HG03520 (cell line): ENCODE data around the gene KLHL40.

Experiments
- ATAC-seq: cut with Tn5 transposase; IDR thresholded peaks from one replicate; pipeline ENCODE4 v1.9.1; 2021; ENCODE audit warnings: mild to moderate bottlenecking, moderate library complexity; ENCODE audit not compliant: unreplicated experiment

Gene KLHL40, protein sequence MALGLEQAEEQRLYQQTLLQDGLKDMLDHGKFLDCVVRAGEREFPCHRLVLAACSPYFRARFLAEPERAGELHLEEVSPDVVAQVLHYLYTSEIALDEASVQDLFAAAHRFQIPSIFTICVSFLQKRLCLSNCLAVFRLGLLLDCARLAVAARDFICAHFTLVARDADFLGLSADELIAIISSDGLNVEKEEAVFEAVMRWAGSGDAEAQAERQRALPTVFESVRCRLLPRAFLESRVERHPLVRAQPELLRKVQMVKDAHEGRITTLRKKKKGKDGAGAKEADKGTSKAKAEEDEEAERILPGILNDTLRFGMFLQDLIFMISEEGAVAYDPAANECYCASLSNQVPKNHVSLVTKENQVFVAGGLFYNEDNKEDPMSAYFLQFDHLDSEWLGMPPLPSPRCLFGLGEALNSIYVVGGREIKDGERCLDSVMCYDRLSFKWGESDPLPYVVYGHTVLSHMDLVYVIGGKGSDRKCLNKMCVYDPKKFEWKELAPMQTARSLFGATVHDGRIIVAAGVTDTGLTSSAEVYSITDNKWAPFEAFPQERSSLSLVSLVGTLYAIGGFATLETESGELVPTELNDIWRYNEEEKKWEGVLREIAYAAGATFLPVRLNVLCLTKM

DNA sequence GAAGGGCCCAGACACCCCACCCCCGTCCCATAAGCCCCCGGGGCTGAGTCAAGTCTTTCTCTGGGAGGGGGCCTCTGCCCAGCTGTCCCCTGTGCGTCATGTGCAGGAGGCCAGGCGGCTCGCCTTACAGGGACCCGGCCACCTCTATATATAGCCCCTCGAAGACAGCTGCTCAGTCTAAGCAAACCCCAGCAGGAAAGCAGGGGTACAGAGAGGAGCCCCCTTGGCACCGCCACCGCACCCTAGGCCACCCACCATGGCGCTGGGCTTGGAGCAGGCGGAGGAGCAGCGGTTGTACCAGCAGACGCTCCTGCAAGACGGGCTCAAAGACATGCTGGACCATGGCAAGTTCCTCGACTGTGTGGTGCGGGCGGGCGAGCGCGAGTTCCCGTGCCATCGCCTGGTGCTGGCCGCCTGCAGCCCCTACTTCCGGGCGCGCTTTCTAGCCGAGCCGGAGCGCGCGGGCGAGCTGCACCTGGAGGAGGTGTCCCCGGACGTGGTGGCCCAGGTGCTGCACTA, at the start of gene KLHL40:
Gene KLHL40 (plus strand): TSS at position 175 of the 519 bp plus-strand sequence. CDS start 82 bp downstream, at position 257.
- ATAC-seq, result no peak

DNA sequence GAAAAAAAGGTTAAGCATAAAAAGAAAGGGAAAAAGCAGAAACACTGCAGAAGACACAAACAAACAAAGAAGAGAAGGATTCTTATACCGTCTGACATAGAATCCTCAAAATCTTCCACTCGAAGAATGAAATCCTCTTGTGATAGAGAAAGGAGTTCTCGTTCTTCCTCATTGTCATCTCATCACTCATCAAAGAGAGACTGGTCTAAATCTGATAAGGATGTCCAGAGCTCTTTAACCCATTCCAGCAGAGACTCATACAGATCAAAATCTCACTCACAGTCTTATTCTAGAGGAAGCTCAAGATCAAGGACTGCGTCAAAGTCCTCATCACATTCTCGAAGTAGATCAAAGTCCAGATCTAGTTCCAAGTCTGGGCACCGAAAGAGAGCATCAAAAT, 48.3 kb upstream of the KLHL40 start:
- no peak for ATAC-seq

DNA sequence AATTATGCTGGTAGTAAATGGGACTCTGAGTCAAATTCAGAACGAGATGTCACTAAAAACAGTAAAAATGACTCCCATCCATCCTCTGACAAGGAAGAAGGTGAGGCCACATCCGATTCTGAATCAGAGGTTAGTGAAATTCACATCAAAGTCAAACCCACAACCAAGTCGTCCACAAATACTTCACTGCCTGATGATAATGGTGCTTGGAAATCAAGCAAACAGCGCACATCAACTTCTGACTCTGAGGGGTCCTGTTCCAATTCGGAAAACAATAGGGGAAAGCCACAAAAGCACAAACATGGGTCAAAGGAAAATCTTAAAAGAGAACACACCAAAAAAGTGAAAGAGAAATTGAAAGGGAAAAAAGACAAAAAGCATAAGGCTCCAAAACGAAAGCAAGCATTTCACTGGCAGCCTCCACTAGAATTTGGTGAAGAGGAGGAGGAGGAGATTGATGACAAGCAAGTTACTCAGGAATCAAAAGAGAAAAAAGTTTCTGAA, 46.9 kb upstream of the KLHL40 start:
- peak; percentile 60 for ATAC-seq

DNA sequence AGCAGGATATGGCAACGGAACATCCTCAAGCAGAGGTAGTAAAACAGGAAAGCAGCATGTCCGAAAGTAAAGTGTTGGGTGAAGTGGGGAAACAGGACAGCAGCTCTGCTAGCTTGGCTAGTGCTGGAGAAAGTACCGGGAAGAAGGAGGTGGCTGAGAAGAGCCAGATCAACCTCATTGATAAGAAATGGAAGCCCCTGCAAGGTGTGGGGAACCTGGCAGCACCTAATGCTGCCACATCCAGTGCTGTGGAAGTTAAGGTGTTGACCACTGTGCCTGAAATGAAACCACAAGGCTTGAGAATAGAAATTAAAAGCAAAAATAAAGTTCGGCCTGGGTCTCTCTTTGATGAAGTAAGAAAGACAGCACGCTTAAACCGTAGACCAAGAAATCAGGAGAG, 46.1 kb upstream of the KLHL40 start:
- no peak for ATAC-seq

DNA sequence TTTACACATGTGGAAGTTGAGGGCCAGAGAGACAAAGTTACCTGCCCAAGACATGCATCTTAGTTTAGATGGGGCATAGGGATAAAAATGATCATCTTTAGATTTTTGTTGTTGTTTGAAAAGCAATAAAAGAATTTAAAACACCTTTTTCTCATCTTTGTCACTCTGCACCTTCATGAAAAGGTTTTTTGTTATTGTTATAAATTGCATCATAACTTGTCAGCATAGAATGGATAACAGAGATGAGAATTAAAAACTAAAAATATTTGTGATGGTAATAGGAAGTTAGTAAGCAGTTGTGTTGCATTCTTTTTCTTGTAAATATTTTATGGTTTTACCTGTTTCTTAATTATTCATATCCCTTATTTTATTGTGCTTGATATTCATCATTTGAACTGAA, 45.2 kb upstream of the KLHL40 start:
- no peak for ATAC-seq

DNA sequence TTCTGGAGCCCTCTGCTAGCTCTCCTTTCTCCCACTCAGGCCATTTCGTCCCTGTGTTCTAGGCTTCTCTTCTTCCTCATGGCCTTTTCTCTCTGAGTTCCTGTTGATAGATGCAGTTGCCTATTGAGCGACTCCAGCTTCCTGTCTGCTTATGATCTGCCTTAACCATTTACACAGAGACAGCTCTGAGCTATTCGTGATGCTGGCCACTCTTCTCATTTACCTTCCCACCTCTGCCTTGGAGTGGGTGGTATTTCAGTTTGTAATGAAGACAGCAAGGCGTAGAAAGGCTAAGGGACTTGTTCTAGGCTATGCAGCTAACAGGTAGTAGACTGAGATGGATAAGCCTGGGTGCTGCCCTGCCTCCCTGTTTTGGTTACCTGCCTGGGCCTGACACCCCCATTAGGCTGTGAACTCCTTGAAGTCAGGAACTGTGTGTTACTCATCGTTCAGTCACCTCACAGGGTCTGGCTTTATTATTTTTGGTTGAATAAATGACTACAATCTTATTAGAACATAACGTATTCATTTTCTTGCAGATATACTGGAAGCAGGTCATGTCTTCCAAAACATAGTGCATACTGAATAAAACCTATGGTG, 44.5 kb upstream of the KLHL40 start:
- no peak for ATAC-seq

DNA sequence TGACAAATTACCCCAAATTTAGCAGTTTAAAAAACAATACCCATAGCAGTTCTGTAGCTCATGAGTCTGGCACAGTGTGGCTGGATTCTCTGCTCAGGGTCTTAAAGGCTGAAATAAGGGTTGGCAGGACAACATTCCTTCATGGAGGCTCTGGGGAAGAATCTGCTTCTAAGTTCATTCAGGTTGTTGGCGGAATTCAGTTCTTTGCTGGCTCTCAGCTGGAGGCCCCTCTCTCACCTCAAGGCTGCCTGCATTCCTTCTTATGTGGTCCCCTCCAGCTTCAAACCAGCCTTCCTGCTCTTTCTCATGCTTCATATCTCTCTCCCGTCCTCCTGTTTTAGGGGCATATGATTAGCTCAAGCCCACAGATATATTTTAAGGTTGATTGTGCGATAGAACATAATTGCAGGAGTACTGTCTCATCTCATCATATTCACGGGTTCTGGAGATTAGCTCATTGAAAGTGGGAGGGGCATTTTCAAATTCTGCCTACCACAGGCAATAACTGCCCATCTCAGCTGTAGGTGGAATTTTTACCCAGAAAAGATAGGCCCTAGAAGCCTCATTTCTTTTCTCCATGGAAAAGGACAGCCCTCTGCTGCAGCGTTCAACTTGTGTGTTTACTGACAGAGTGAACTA, 37.4 kb upstream of the KLHL40 start:
- no peak for ATAC-seq

DNA sequence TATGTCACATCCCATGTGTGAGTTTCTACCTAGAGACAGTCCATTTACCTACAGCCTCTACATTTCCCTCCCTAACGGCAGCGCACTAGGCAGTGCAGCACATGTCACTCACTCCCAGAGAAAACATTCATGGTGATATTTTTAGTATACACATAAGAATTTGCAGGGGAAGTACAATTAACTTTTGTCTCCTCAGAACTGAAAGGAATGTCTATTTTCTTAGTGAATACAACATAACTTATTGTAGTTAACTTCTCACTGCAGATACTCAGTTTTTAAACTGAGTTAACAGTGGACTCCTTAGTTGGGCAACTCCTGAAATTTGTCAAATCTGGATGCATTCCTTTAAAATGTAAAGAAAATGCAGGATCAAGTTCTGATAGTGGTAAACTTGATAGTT, 36.3 kb upstream of the KLHL40 start:
- ATAC-seq, result no peak

DNA sequence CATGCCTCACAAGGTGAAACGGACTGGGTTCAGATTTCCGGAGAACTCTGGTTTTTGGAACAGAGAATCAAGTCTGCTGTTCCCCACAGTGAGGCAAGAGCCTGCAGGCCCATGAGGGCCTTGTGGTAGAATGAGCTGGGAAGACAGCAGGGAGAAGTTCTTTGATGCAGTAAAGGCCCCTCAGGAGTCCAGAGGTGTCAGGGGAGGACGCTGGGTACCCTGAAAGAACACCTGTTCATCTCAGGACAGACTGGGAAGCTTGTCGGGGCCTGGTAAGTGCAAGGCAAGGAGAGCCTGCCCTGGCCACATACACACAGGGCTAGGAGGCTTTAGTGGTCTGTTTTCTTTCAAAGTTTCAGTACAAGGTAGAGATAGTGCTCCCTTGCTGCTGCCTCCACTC, 35.6 kb upstream of the KLHL40 start:
- no peak for ATAC-seq

DNA sequence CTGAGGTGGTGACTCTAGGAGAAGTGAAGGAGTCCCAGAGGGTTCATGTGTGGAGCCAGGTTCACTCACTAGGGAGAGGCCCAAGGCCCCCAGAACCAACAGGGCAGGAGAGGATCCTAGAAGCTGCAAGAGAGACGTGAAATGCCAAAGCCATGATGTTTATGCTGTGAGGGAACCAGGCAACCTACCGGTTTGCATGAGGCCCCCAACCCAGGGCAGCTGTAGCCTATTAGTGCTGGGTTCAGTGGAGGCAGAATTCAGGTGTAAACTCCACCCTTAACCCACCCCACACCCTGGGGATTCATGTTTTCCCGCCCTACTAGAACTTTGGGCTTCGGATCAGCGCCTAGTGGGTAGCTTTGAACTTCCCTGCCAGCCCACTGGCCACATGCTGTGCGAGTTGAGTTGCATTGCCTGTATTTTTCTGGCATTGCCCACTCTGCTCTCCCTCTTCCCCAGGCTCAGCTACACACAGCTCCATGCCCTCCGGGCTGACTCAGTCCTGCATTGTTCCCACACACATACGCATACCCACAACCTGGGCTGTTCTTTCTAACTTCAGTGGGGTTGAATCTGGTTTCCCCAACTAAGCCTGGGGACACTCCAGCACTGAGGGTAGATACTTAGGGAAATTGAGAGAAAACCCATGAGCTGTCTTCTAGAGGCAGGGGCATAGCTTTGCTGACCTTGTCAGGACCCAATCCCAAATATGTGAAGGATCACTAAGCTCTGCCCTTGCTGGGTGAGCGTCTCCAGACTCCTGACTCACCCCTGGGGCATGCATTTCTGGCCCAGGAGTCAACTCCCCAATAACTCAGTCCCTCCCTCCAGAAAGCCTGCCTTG, 33.9 kb upstream of the KLHL40 start:
- no peak for ATAC-seq

DNA sequence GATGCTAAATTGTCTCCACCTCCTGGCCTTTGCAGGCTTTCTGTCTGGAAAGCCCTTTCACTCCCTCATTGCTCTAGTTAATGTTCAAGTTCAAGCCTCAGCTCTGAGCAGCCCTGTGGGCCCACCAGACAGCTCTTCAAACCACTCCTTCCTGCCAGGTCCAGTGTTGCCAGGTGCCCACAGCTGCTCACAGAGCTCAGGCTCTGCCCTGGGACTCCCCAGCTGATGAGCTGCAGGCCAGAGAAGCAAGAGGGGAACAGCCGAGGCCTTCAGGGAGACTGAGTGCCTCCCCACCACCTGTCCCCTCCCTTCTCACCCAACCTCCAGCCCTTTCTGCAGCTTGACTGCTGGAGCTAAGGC, 33.1 kb upstream of the KLHL40 start:
- ATAC-seq, result no peak

DNA sequence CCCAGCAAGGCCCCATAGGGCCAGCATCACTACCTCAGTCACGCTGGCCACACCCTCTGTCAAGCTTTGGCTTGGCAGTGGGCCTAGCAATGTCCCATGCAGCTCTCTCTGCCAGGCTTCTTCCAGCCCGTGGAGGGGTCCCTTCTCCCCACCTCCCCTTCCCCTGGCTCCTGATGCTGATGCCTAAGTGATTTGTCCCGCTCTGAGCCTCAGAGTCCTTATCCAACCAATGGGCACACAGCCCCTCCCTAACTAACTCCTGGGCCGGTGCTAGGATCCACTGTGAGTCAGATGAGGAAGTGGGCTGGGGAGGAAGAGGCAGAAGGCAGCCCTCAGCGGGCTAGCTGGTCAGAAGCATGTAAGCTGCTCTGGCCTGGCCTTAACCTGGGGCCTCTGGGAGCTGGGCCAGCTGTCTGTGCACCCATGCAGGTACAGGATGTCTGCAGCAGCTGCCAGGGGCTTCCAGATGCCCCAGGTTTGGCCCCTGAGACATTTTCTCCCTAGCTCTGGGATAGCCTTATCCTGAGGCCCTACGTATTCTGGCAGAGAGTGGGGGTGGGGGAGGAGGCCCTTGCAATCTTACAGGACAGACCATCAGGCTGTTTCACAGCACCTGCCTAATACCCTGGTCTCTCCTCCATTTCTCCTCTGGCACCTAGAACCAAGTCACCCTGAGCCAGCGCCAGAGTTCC, 32.6 kb upstream of the KLHL40 start:
- ATAC-seq, result peak; percentile 49

DNA sequence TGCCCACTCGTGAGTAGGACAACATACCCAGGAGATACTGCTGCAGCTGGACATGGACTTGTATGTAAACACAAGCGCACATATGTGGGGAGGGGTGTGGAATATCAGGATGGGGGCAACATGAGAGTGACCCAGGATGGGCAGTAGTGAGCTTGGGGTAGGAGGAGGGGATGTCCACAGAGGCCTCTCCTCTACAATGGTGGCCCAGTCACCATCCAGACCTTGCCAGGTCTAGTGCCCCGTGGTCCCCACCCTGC, 32.1 kb upstream of the KLHL40 start:
- ATAC-seq, result no peak

DNA sequence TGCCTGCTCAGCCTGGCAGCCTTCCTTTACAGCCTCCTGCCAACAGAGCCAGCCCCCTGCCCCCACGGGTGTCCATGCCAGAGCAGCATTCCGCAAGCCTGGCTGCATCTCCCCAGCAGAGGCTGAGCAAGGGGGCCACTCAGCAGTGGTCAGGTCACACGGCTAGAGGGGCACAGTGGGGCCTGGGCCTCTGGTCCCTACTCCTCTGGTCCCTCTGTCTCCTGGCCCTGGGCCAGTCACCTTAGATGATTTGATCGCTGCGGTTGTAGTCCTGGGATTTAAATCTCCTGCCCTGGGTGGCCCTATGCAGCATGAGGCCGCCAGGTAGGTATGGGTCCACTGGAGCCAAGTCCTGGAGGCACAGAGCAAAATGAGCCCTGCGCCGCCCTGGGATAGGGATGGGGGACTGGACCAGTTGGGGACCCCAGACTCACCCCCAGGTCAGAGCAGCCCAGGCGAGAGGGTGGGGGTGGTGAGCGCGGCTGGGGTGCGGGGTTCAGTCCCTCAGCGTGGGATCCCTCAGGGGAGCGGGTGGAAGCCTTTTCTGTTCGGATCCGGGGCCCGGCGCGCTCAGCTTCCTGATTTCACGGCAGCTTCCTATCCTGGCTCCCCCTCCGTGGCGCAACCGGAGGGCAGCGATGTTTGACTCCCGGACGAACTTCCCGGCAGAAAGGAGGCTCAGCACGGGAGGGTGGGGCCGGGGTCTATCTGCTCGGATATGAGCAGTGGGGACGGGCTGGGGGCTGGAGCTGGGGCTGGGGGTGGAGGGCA, 31.6 kb upstream of the KLHL40 start, which contains the start of gene ZBTB47:
Gene ZBTB47 (plus strand): TSS at position 138 of the 771 bp plus-strand sequence. CDS start 4,659 bp downstream, outside the sequence.
- no peak for ATAC-seq

DNA sequence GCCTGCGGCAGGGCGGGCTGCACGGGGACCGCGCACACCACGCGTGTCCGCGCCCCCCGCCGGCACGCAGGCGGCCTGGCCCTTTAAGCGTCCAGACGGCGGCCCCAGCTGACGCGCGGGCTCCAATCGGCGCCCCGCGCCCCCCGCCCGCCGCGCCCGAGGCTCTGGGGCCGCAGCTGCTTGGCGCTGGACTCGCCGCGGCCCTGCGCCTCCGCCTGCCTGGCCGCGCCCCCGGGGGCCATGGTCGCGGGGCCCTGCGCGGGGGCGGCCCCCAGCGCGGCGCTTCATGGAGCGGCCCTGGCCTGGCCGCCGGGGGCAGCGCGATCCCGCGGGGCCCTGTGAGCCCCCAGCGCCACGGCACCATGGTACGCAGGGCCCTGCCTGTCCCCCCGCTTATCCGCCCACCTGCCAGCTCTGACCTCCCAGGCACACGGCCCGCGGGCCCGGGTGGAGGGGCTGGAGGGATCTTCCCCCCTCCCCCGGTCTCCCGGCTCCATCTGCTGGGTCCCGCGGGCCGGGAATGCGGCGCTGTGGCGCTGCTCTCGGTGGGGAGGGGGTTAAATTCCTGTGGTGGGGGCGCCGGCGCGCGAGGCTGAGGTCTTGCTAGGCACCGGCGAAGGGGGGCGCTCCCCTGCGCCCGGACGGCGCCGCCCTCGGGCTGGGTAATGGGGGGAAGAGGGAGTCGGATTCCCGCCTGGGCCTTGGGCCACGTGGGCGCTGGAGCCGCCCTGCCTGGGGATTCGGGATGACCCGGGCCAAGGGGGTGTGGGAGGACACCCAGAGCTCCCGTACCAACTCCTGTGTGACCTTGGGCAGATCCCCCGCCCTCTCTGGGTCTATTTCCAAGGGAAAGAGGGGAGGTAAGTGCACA, 30.8 kb upstream of the KLHL40 start:
- no peak for ATAC-seq

DNA sequence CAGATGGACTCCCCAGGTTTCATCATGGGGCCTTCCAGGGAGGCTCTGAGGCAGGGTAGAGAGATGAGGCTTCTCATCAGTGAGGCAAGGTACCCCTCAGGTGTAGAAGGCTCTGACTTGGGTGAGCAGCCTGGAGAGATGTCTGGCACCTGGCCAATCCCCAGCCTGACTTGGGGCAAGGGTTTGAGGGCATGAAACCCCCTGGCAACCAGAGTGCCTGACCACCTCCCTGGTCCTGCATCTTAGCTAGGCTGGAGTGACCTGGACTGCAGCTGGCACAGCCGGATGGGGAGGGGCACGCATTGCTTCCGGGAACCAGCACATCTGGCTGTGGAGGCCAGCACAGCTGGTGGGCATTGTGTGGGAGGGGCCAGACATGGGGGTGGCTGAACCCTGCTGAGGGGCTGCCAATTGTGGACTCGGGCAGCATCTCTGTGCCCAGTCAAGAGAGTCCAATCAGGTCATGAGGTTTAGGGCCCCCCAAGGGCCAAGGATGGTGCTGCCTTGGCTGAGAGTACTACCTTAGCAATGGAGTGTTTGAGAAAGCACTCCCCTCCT, 29.9 kb upstream of the KLHL40 start:
- ATAC-seq, result no peak

DNA sequence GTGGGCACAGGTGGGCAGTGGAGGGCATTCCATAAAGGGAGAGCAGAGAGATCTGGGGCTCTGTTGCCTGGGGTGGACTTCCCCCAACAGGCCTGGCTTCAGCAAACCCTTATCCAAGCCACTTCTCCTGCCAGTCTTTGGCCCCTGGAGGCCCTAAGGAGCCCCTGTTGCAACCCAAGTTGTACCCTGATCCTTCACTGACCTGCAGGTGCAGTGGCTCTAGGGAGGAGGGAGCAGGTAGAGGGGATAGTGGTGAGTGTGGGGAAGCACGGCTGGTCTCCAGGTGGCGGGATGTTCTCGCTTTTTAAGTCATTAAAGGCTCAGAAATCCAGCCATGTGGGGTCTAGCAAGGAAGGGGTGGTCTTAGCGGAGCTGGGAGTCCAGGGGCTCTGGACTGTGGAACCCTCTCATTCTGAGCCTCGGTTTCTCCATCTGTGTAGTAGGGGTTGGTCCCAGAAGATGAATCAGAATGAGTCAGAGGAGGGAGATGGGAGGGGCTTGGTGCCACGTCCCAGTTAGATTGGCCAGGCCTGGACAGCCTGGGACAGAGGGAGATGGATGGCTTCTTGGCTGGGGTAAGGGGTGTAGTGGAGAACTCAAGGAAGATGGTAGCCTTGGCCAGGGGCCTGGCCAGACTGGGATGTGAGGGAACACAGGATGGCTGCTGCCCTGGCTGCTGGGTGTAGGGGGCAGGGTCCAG, 29.2 kb upstream of the KLHL40 start:
- no peak for ATAC-seq
